Neuron (in vitro differentiated cells): ENCODE results near the gene WDR54.

Source experiments
- H2AFZ ChIP-seq: one replicate; pipeline ENCODE4 v1.6.1; 2013; ENCODE audit warnings: low read depth, mild to moderate bottlenecking, inconsistent platforms, low read length, moderate library complexity
- H3K27me3 ChIP-seq: one replicate; pipeline ENCODE4 v1.6.1; 2013; ENCODE audit warnings: low read length; ENCODE audit not compliant: insufficient read depth
- H3K36me3 ChIP-seq: one replicate; pipeline ENCODE4 v1.6.1; 2013; ENCODE audit warnings: low read length; ENCODE audit not compliant: insufficient read depth
- H3K4me1 ChIP-seq: one replicate; pipeline ENCODE4 v1.6.1; 2013; ENCODE audit warnings: low read length; ENCODE audit not compliant: insufficient read depth
- H3K4me3 ChIP-seq: 2 replicates; pipeline ENCODE4 v1.5.1; 2013; ENCODE audit warnings: mild to moderate bottlenecking, low read length, moderate library complexity
- H3K9me3 ChIP-seq: one replicate; pipeline ENCODE4 v1.6.1; 2013; ENCODE audit warnings: low read length

The WDR54 gene

DNA sequence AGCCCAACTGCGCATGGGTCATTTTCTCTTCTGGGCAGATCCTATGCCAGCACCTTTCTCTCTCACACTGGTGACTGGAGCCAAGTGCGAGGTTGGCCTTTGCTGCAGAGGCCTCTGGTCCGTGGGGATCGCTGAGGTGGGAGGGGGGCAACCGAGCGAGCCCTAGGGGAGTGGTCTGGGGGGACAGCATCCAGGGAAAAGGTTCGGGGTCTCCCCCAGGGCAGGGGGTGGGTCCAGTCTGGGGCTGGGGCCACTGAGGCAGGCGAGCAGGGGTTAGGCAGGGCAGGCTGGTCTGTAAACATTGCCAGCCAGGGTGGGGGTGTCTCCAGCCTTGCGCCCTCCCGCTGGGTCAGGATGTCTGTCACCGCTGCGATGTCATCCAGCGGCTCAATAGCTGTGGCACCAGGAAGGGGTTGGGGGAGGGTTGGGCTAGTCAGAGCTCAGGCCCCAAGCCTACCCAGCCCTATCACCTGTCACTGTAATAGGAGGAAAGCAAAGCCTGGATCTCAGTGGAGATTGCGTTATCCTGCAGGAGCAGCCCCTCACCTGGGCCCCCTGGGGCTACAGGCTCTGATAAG, 4.7 kb downstream of the WDR54 start:
- Histone ChIP-seq H3K36me3 (peaks cover 62% of the 10 kb centered on the region), H3K9me3 (no peaks in the 10 kb centered on the region), H3K4me3 (no peak overlapping the region), H2AFZ (no peak overlapping the region), H3K4me1 (peaks cover 10% of the 10 kb centered on the region), H3K27me3 (no peaks in the 10 kb centered on the region)

DNA sequence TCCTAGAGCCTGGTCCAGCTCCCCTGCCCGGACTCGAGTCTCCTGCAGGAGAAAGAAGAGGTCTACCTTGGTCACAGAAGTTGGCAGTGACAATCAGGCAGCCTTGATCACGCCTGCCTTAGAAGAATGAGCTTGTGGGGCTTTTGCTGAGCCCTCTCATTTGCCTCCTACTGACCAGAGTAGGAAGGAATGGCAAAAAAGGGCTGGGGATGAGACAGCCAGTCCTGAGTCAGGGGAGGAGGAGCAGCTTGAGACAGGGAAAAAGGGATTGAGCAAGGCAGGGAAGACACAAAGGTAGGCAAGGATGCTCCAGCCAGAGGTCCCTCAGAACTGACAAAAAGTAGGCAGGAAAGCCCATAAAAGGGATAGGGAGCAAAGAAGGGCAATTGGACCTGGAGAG, 6.0 kb downstream of the WDR54 start:
- Histone ChIP-seq H2AFZ (no peak overlapping the region), H3K4me3 (no peak overlapping the region), H3K36me3 (peaks cover 69% of the 10 kb centered on the region), H3K27me3 (no peaks in the 10 kb centered on the region), H3K9me3 (no peaks in the 10 kb centered on the region), H3K4me1 (peaks cover 6% of the 10 kb centered on the region)

- Histone ChIP-seq H3K27me3 (no peaks in the 10 kb centered on the region), H3K4me1 (peaks cover 6% of the 10 kb centered on the region), H3K36me3 (peaks cover 70% of the 10 kb centered on the region), H3K9me3 (no peaks in the 10 kb centered on the region), H2AFZ (no peak overlapping the region), H3K4me3 (no peak overlapping the region)
Measured at GRCh38 chr2:74428675-74429074, 7.1 kb downstream of the WDR54 start.

DNA sequence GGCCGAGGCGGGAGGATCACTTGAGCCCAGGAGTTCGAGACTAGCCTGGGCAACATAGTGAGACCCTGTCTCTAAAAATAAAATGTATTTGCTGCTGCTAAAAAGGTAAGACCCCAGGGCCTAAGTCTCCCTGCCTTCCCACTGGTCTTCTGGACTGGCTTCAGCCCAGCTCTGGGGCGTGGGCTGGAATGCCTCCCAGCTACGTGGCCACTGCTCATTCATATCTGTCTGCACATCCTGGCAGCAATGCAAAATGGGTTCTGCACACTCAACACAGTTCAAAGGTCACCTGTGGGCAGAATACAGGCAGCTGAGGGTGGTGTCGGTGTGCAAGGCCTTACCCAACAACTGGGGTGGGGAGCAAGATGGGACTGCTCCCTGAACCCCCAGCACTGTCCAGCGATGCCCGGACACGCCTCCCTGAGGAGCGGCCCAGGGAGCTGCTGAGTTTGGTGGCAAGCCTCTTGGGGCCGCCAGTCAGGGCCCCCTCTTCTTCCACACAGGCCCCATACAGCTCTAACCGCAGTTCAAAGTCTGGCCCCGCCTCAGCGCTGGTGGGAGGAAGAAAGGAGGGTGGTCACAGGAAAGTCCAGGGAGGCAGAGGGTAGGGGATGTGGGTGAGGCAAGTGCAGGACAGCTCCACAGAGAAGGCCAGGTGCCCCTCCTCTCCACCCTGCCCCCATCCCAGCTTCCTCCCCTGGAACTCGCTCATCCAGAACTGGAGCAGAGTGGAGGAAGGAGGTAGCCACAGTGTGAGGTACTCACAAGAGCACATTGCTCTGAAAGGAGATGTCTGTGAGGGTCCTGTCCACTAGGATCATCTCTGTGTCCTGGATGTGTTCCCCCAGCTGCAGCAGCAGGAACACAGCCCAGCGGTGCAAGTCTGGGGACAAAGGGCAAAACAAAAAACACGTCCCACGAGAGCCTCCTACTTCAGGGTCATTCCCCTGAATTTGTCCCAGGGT, 8.2 kb downstream of the WDR54 start:
- peaks cover 6% of the 10 kb centered on the region for H3K4me1 ChIP-seq
- H3K36me3 ChIP-seq: peaks cover 65% of the 10 kb centered on the region
- H3K4me3 ChIP-seq: no peak overlapping the region
- no peaks in the 10 kb centered on the region for H3K27me3 ChIP-seq
- no peaks in the 10 kb centered on the region for H3K9me3 ChIP-seq
- no peak overlapping the region for H2AFZ ChIP-seq

- Histone ChIP-seq H3K4me1 (peaks cover 3% of the 10 kb centered on the region), H3K36me3 (peaks cover 59% of the 10 kb centered on the region), H3K27me3 (no peaks in the 10 kb centered on the region), H3K4me3 (no peak overlapping the region), H3K9me3 (no peaks in the 10 kb centered on the region), H2AFZ (no peak overlapping the region)
Measured at GRCh38 chr2:74430502-74430901, 9.0 kb downstream of the WDR54 start.

GRCh38 chr2:74436111-74436805, 14.7 kb downstream of the WDR54 start:
- Histone ChIP-seq H3K4me3 (no peak overlapping the region), H3K36me3 (peaks cover 8% of the 10 kb centered on the region), H2AFZ (no peak overlapping the region), H3K4me1 (peaks cover 20% of the 10 kb centered on the region), H3K27me3 (no peaks in the 10 kb centered on the region), H3K9me3 (no peaks in the 10 kb centered on the region)

DNA sequence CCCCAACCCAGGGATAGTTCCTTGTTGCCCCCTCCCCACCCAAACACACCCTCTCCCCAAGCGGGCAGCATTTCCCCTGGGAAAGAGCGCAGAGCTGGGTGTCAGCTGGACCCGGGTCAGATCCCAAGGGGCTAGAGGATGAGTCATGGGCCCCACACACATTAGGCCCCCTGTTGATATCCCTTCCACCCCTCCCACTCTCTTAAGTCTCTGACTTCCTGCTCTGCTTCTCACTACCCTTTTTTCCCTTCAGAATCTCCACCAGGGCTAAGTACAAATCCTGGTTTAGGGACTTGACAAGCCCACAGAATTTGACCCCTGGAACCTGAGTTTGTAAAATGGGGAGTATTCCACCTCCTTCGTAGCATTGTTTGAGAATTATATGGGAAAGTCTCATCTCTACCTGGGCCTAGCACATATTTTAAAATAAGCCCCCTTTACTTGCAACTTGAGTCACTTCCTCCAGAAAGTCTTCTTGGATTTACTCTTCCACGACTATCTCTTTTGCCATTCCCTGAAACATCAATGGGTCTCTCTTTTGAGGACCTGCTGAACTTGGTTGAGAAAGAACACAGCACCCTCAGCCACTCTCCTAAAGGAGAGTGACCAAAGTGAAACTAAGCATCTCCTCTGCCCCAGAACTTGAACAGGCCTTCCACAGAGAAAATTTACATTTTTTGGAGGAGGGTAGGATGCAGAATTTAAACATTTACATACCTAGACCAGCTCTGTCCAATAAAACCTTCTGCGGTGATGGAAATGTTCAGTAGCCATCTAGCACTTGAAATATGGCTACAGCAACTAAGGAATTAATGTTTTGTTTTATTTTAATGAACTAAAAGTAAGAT, 15.5 kb downstream of the WDR54 start:
- Histone ChIP-seq H3K36me3 (peaks cover 3% of the 10 kb centered on the region), H3K9me3 (no peaks in the 10 kb centered on the region), H3K4me3 (no peak overlapping the region), H2AFZ (no peak overlapping the region), H3K4me1 (peaks cover 20% of the 10 kb centered on the region), H3K27me3 (no peaks in the 10 kb centered on the region)

GRCh38 chr2:74438248-74438647, 16.7 kb downstream of the WDR54 start:
- Histone ChIP-seq H3K36me3 (no peaks in the 10 kb centered on the region), H3K4me1 (peaks cover 20% of the 10 kb centered on the region), H3K4me3 (no peak overlapping the region), H3K27me3 (no peaks in the 10 kb centered on the region), H2AFZ (no peak overlapping the region), H3K9me3 (no peaks in the 10 kb centered on the region)

DNA sequence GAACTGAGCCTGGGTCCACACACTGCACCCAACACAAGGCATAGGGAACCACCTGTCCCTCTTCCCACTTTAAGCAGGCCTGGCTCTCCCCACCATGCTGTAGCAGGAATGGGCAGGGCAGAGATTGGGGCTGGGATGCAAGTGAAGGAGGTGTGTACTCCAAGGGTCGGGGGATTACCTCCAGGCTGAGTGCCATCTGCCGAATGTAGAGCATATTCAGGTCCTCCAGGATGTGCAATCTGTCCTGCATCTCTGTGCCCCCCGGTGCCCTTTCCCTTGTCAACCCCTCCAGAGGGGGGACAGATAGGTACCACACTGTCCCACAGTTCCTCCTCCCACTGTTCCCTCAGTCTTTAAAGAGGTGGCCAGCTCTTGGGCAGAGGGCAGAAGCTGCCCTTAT, 17.8 kb downstream of the WDR54 start:
- H3K4me1 ChIP-seq: peaks cover 20% of the 10 kb centered on the region
- H3K9me3 ChIP-seq: no peaks in the 10 kb centered on the region
- no peaks in the 10 kb centered on the region for H3K27me3 ChIP-seq
- no peaks in the 10 kb centered on the region for H3K36me3 ChIP-seq
- H3K4me3 ChIP-seq: peak overlapping the region; percentile 57
- peak overlapping the region; percentile 92 for H2AFZ ChIP-seq

DNA sequence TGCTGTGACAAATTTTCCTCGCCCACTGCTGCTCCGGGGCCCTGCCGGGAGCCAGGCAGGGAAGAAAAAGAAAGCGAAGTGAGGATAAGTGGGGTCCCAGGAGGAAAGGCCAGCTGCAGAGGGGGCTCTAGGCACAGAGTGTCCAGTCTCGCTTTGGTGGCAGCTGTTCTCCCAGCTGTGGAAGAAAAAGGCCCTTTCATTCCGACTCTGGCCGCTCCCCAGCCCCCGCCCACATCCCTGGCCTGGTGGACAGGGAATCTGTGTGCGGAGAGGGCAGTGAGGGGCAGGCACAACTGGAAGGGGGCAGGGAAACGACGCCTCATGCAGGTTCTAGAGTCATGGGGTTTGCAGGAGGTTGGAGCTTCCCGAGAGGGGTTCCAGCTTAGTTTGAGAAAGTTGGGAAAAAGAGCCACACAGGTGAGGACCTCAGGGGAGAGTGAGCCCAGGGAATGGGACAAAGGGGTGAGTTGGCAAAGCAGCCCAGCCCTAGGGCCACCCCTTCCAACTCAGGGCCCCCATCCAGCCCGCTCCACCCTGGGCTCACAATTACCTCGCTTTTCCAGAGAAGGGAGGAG, 18.4 kb downstream of the WDR54 start:
- H3K4me3 ChIP-seq: peak overlapping the region; percentile 57
- H3K27me3 ChIP-seq: no peaks in the 10 kb centered on the region
- no peaks in the 10 kb centered on the region for H3K36me3 ChIP-seq
- no peaks in the 10 kb centered on the region for H3K9me3 ChIP-seq
- H2AFZ ChIP-seq: peak overlapping the region; percentile 92
- H3K4me1 ChIP-seq: peaks cover 20% of the 10 kb centered on the region

- Histone ChIP-seq H3K4me1 (peaks cover 20% of the 10 kb centered on the region), H2AFZ (peak overlapping the region; percentile 92), H3K4me3 (peak overlapping the region; percentile 57), H3K27me3 (no peaks in the 10 kb centered on the region), H3K9me3 (no peaks in the 10 kb centered on the region), H3K36me3 (no peaks in the 10 kb centered on the region)
Measured at GRCh38 chr2:74440378-74441169, 19.0 kb downstream of the WDR54 start.
